GM18907 (cell line): ENCODE data around the gene VPS37D.
"Not testable (repeated sequence)": the region's sequence is repeated elsewhere in the genome, so short reads cannot be mapped to it uniquely, and the experiment has no call there.

Source experiments
- ATAC-seq: cut with Tn5 transposase; IDR thresholded peaks from one replicate; pipeline ENCODE4 v1.9.1; 2021; ENCODE audit warnings: mild to moderate bottlenecking, moderate library complexity; ENCODE audit not compliant: unreplicated experiment

The VPS37D gene

DNA sequence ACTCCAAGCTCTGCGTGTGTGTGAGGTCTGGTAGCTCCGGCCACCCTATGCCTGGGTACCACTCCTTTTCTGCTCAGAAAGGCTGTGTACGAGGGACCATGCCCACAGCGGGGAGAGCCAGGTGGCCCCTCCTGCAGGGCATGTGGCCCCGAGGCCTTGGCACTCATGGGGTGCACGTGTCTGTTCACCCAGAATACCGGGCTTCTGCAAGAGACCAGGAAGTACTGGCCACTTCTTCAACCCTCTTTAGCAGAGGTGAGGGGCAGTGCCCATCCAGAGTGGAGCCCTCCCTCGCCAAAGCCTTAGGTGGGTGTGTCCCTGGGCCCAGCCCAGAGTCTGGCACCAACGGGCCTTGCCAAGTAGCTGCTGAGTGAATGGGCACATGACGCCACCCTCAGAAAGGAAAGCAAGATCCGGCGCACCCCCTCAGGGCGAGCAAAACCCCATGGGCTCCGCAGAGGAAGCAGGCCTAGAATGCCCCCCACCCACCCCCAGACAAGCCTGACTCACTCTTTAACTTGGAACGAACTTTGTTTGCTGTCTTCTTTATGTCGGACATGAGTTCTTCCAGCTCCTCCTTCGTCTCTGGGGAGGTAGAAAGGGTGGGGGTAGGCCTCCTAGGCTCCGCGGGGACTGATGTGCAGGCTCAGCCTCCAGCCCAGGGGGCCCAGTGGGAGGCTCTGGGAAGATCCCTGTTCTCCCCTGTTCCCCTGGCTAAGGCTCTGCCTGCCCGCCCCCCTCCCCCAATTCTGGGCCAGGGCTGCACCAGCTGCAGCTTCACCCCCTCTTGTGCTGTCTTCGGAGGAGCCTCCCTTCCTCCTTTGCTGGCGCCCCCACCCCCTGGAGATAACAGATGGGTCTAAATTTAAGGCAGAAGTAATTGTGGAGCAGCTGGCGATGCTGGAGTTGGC is 37.3 kb downstream of the VPS37D start:
- ATAC-seq: no peak

DNA sequence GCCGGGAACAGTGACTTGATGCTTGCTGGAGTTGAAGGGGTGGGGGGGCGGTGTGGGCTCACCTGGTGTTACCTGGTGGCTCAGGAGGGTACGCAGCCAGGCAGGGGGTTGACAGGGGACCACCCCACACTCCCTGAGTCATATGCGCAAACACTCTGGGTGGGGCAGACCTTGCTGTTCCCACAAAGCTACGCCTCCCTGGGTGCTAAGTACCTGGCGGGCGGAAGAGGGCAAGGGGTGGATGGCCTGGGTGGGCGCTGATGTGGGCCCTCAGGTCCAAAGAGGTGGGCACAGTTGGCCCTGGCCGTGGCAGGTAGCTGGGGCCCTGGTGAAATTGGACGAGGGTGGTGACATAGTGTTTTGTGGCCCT is 37.9 kb downstream of the VPS37D start:
- ATAC-seq: no peak

DNA sequence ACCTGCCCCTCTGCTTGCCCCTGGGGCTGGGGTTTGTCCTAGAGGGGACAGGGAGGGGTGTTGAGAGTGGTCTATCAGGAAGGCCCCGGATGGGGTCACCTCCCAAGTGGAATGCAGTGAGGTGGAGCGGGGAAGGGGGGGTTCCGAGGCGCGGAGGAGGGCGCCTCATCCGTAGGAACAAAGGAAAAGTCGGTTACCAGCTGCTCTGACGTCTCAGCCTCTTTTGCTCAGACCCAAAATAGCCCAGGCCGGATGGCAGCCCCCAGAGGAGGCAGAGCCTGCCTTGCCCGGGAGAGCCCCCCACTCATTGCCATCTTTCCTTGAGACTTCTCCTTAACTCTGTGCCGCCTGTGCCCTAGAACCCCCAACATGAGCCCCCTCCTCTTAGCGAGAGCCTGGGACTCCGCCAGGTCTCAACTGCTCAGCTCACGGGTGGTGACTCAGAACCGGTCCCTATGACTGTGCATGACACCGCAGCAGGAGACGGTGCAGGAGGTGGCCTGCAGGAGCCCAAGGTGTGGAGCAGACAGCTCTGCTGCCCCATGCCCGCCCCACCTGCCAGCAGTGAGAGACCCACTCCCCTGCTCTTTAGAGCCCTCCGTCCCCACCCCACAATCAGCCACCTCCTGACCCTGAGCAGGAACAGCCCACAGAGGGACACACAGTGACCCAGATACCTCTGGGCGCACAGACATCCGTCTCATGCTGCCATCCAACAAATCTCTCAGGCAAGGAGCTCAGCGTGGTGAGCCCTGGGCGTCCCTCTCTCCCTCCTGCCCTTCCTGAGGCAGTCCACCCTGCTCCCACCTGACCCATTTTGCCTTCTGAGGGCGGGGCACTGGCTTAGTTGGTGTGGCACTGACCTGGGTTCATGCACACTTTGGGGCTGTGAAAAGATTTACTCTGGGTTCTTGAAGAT is 38.8 kb downstream of the VPS37D start:
- ATAC-seq: no peak

DNA sequence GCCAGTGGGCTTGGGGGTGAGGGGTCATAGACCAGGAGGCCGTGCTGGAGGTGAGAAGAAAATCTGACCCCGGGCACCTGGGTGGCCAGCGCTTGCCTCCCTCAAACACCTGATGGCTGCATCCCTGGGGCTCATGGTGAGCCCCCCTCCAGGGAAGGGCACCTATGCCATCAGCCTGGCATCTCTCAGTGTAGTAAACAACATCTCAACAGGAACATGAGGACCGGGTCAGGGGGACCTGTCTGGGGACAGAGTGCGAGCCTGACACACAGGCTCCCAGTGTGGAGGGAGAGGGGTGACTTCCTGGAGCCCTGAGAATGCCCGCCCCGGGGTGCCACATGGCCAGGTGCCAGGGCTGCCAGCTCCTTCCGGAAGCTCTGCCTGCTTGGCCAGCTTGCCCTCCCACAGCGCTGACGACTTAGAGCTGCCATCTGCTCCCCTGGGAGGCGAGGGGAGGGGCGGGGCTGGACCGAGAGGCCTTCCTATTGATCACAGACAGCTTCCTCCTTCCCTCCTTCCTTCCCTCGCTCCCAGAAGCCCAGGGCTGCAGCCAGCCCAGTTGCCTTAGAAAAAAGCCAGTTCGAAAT is 39.5 kb downstream of the VPS37D start:
- no peak for ATAC-seq

DNA sequence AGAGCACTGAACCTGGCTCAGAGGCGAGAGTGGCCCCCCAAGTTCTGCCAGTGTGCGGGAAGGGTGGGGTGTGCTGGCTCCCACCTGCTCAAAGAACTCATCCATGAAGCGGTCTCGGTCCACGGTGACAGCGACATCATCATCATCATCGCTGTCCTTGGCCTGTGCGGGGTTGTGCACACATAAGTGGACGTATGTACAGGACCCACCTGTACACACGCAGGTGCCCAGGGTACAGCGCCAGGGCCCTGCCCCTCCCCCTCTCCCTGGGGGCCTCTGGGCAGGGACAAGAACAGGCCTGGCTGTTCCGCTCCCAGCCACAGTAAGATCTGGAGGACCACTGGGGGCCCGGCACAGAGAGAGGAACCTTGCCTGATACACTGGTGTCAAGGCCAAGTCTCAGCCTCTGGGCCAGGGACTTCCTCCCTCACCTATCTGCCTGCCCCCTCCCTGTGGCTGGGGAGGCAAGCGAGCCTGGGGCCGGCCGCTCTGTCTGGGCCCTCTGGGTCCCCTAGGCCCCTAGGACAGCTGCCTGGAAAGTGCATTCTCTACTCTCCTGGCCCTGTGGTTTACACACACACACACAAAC is 41.4 kb downstream of the VPS37D start:
- ATAC-seq: no peak

DNA sequence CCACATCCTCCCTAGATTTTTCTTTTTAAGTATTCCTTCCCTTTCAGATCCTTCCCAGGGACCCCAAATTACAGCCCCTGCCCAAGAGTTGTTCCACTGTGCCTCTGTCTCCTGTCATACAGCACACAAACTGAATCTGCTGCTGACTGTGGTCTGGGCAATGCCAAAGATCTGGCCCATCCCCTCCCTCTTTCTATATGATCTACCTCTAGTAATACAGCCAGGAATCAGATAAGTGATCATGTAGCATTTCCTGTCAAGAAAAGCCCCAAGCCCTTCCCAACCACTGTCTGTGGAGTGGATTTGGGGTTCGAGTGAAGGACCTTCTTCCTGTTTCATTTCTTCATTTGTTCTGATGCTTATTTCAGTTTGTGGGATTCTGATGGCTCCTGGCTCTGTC is 45.1 kb downstream of the VPS37D start:
- ATAC-seq: no peak

DNA sequence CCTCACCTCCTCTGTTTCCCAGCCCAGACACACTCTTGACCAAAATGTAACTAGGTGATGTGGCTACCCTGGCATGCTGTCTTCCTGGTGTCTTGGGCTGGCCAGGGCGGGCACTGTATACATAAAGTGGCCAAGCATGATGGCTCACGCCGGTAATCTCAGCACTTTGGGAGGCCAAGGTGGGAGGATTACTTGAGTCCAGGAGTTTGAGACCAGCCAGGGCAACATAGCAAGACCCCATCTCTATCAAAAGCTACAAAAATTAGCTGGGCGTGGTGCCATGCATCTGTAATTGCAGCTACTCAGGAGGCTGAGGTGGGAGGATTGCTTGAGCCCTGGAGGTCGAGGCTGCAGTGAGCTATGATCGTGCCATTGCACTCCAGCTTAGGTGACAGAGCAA is 45.7 kb downstream of the VPS37D start:
- not testable (repeated sequence) for ATAC-seq

DNA sequence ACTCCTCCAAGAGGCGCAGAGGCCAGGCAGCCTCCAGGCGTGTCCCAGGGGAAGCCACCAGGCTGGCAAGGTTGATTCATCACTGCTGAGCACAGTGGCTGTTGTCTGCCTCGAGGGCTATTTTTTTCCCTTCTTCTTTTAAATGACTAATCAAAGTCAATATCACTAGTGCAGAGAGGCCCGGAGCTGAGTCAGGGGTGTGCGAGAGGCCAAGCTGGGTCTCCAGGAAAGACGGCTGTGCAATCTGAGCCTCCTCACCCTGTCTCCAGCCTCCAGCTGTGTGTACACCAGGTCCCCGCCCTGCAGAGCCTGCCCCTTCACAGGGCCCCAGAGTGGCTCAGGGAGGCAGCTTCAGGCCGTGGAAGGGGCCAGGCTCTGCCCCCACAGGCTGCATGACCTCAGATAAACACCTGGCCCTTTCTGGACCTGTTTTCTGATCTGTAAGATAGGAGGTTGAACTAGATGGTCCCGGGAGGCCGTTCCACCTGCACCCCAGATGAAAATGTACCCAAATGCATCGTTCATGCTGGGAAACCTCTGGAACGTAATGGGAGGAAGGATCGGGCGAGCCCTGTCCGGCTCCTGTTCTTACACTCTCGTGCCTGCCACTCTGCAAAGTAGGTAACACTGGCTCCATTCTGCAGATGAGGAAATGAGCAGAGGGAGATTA is 48.2 kb downstream of the VPS37D start:
- no peak for ATAC-seq

DNA sequence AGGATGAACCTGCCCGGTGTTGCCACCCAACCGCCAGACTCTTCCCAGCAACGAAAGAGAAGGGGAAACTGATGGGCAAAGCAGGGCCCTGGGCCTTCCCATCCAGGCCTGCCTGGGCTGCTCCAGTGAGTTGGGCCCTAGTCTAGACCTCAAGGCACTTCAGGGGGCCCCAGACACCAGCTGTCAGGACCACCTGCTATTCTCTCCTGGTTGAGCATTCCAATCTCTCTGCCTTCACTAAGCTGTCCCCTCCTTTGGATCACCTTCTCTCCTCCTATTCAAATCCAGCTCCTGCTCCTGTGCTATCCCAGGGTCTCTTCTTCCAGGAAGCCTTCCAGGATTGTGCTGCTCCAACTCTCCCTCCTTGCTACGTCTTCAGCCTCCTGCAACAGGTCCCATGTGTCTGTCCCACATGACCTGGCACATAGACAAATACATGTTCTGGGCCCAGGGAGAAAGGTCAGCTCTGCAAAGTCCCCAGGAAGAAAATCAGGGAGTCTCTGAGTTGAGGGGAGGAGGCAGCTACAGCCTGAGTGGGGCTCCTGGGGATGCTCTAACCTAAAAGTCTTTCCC is 48.8 kb downstream of the VPS37D start:
- ATAC-seq: no peak

DNA sequence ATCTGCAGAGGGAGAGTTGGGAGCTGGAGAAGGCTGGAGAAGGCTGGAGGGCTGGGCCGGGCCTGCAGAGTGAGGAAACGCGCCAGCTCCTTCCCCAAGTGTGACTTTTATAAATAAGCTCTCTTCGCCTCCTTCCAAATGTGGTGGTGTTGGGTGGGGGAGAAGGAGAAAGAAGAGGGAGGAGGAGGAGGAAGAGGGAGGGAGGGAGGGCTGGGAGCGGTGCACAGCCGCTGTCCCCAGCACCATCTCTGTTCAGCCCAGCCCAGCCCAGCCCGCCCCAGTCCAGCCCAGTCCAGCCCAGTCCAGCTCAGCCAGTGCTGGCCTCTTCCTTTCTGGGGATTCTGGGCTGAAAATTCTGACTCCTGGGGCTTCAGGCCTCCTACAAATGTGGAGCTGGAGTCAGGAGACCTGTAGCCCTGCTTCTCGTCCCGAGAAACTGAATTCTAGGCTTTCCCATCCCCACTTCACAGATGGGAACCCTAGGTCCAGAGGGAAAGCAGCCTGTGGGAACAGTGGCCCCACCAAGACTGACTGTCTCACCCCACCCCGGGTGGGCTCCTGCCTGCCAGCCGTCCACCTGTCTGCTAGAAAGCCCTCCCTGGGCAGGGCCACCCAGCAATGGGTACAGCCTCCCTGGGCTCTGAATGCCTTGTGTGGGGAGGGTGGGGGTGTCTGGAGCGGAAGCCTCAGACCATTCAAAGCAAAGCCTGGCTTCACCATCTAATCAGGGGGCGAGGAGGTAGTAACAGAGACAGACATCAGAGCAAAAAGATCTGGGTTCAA is 49.6 kb downstream of the VPS37D start:
- ATAC-seq: no peak

DNA sequence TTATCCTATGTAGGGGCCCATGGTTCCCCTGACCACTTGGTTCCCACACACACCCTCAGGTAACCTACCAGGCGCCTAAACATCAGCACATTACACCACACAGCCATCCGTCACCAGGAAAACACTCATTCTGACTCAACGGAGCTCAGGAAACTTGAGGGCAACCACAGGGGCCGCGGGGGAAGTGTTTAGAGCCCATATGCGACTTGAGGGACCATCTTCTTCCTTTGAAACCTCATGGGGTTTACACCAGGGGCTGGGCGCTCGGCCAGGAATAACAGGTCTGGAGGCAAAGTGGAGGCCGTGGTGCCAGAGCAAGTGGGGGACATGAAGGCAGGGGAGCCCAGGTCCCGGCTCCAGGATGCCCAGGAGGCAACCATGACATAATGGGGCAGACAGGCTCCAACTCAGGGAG is 50.4 kb downstream of the VPS37D start:
- peak; percentile 49 for ATAC-seq

DNA sequence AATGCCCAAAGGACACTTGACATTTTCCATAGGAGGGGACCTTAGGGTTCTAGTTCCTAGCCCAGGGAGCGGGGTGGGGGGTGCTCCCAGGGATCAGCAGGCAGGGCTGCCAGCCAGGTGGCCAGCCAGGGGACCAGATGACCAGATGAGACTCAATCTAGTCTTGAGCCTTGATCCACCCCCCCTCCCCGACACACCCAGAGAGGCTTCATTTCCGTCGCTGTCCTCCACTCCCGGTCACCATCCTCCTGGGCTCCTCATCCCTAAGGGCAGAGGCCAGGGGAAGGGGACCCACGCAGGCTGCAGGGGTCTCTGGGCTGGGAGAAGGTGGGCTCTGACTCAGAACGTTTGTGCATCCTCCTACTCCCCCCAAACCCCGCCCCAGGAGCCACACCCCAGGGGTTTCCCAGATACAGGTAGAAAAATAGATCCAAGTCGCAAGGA is 50.8 kb downstream of the VPS37D start:
- ATAC-seq: no peak

DNA sequence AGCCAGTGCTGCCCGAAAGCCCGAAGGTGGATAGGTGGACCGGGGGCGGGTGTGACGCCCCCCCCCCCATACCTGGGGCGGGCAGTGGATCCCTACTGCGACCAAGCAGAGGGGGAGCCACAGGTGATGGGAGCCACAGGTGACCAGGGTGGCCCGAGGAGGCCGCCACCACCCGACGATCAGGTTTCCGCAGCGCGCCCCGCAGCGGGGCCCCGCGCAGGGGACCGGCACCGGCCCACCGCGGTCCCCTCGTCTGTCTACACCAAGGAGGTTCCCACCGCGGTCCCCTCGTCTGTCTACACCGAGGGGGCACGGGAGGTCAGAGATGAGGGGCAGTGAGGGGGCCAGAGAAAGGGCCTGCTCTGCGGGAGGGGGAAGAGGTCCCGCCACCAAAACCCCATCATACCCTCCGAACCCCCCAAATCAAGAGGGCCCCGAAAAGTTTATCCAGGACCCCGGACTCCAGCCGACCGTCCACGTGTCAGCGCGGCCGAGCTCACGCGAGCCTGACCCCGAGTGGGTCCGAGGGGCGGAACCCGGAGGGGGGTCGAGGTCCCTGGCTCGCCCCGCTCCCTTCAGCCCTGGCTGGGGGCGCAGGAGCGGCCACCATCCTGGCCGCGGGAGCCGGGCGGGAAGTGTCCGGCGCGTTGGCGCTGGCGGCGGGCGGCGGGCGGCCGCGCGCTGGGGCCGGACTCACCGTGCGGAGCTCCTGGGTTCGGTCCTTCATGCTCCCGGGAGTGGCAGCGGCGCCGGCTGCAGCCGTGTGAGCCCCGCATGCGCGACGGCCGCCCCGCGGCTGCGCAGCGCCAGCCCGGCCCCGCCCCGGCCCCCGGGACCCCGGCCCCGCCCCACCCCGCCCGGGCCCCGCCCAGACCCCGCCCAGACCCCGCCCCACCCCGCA is 51.5 kb downstream of the VPS37D start, which contains the start of gene STX1A:
STX1A (minus strand) TSS at position 765 of the 901 bp plus-strand sequence; CDS start at position 727, 38 bp downstream.
- peak; percentile 51 for ATAC-seq

DNA sequence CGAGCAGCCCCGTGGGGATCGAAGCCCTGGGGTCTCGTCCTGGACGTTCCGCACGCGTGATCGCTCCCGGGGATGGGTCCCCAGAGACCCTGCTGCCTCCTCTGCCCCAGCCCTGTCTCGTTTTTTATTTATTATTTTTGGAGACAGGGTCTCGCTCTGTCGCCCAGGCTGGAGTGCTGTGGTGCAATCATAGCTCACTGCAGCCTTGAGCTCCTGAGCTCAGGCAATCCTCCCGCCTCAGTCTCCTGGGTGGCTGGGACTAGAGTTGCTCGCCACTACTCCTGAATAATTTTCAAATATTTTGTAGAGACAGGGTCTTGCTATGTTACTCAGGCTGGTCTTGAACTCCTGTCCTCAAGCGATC is 52.2 kb downstream of the VPS37D start:
- no peak for ATAC-seq

DNA sequence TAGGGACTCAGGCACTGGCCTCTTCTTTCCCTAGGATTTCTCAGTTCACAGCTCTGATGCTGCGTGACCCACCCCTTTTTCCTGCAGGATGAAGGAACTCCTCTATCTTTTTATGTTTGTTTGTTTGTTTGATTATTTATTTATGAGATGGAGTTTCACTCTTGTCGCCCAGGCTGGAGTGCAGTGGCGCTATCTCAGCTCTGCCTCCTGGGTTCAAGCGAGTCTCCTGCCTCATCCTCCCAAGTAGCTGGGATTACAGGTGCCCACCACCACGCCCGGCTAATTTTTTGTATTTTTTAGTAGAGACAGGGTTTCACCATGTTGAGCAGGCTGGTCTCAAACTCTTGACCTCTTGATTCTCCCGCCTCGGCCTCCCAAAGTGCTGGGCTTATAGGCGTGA is 52.8 kb downstream of the VPS37D start:
- not testable (repeated sequence) for ATAC-seq

DNA sequence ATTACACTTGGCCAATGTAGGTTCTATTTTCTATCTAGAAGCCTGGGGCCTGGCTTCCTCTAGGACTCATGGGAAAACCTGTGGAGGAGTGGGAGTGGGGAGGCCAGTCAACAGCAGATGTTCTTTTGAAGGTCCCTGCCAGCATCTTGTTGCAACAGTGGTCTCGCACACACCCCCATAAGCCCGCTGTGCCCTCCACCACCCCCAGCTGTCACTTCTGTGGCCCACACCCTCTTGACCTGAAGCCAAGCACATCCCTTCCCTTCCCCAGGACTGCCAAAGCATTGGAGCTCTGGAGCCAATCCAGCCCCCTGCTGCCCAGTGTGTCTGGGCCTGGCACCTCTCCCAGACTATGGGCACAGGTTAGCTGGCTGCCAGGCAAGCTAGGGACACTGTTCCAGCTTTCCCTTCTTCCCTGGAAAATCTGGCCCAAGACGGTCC is 53.8 kb downstream of the VPS37D start:
- ATAC-seq: no peak
